GM20000 (cell line): ENCODE data around the gene PITPNC1.
"Not testable (repeated sequence)": the region's sequence is repeated elsewhere in the genome, so short reads cannot be mapped to it uniquely, and the experiment has no call there.

Experiments
- DNase-seq: peaks from one replicate; pipeline ENCODE4 v3.0.0; 2012; ENCODE audit warnings: low spot score
- CTCF ChIP-seq: IDR thresholded peaks from 2 replicates; pipeline ENCODE4 v1.5.1; 2012; ENCODE audit warnings: mild to moderate bottlenecking, control low read depth; ENCODE audit errors: extremely low read depth, missing control alignments

PITPNC1 gene

DNA sequence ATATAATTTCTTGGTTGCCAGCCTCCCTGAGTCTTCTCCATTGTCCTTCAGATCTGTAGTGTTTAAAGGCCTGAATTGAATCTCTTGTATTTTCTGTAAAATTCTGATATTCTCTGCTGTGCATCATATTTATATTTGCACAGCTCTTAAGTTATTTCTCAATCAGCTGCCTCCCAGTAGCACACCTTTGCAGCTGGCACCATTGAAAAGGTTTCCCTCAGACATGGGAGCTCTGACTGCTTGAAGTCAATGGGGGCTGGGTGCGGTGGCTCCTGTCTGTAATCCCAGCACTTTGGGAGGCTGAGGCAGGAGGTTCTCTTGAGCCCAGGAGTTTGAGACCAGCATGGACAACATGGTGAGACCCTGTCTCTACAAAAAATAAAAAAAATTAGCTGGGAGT, 40.4 kb downstream of the PITPNC1 start:
- no peak for TF ChIP-seq CTCF
- DNase-seq: no peak

DNA sequence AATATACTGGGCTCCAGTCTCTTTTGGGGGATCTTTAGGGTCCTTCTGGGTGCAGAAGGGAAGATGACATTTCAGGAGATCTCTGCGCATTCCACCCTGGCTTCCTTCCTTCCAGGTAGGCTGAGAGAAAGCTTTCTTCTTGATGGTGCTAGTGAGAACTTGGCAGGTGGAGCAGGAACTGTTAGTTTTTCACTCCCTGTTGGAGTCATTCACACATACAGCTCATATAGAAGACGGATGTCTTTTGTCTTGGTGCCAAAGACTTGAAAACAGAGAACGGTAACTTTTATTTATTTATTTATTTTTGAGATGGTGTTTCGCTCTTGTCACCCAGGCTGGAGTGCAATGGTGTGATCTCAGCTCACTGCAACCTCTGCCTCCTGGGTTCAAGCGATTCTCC, 43.9 kb downstream of the PITPNC1 start:
- DNase-seq: no peak
- TF ChIP-seq CTCF: no peak

DNA sequence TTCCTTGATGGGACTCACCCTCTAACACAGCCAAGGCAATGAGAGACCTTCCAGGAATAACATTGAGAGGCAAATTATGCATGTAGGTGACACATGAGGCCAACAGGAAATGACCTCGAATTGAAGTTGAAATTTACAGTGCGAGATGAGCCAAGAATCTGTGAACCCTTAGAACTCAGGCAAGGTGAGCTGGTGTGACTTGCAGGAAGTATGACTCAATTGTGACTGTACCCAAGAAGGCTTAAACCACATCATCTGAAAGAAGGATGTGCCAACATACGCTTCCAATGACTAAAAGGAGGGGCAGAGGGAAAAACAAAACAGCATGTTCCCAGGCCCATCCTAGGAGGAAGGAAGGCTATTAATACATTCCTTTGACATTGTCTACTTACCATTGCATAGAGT, 44.8 kb downstream of the PITPNC1 start:
- no peak for TF ChIP-seq CTCF
- DNase-seq: peak; percentile 22

- not testable (repeated sequence) for DNase-seq
These were observed 45.2 kb downstream of the PITPNC1 start for GRCh38 chr17:67422296-67422695.

- no peak for TF ChIP-seq CTCF
- DNase-seq: no peak
These were observed 45.8 kb downstream of the PITPNC1 start for GRCh38 chr17:67422897-67423296.

- no peak for DNase-seq
These were observed 48.6 kb downstream of the PITPNC1 start for GRCh38 chr17:67425571-67426160.

GRCh38 chr17:67427424-67427823, 50.3 kb downstream of the PITPNC1 start:
- TF ChIP-seq CTCF: no peak
- no peak for DNase-seq

More at GRCh38 chr17:67425571-67426160, 48.6 kb downstream of the PITPNC1 start:
- TF ChIP-seq CTCF: no peak

- not testable (repeated sequence) for DNase-seq
These were observed 53.4 kb downstream of the PITPNC1 start for GRCh38 chr17:67430515-67430914.
